GM12878 (cell line): ENCODE data around the gene HAGHL. TPM values are rescaled to one million over a fixed set of nuclear protein-coding genes. Genes with fewer than 3 reads are reported as not detected.

Experiments used
- ATAC-seq: fragments of 200-7000 bp; cut with Tn5 transposase; 3 replicates; pipeline ENCODE4 v1.9.1; 2020; ENCODE audit warnings: mild to moderate bottlenecking, moderate library complexity
- BruUV-seq: library from RNA; stranded (reverse); fragments of 400-500 nt; replicated peaks from 2 replicates; lab custom pipeline; 2021; lab: Mats Ljungman, UMichigan
- CTCF ChIA-PET: fragments of 300-600 bp; sonication (Branson Sonifier 250); formaldehyde crosslinking; extraction: SDS; loops from one replicate; lab custom pipeline; 2021; ENCODE audit warnings: inconsistent platforms; lab: Yijun Ruan, JAX
- POLR2A ChIA-PET: fragments of 350-600 bp; formaldehyde crosslinking; extraction: SDS; loops from one replicate; lab custom pipeline; 2021; ENCODE audit warnings: inconsistent platforms; lab: Charles Lee
- RAD21 ChIA-PET: fragments of 300-600 bp; sonication (Branson Sonifier 250); formaldehyde crosslinking; loops from one replicate; lab custom pipeline; 2023; ENCODE audit warnings: antibody characterized with exemption; ENCODE audit not compliant: unreplicated experiment; lab: Charles Lee
- SMC1A ChIA-PET: fragments of 300-600 bp; sonication (Branson Sonifier 250); formaldehyde crosslinking; loops from one replicate; lab custom pipeline; 2023; ENCODE audit not compliant: unreplicated experiment, uncharacterized antibody; lab: Charles Lee
- DNase-seq: peaks from one replicate; pipeline ENCODE4 v3.0.0-alpha.2; 2011; ENCODE audit warnings: low read depth, low spot score
- FAIRE-seq: peaks from 3 replicates; lab custom pipeline; 2011; peaks lifted over from hg19 to GRCh38; lab: Jason Lieb, UNC
- H2AFZ ChIP-seq: 2 replicates; pipeline ENCODE4 v1.6.0; 2011; ENCODE audit warnings: low read depth, low read length, control low read depth; ENCODE audit not compliant: control insufficient read depth
- H3K27ac ChIP-seq: 2 replicates; pipeline ENCODE4 v1.5.1; 2011; ENCODE audit warnings: control low read depth; ENCODE audit not compliant: control insufficient read depth, insufficient read depth
- H3K27me3 ChIP-seq, 2 experiments: replicated peaks in 1 of 2; 2 replicates each; pipeline versions ENCODE4 v1.6.0 to v1.6.1; 2011; ENCODE audit warnings: low read length in 1 of 2; ENCODE audit not compliant: control insufficient read depth in 2 of 2, insufficient read depth in 2 of 2
- H3K36me3 ChIP-seq, 2 experiments: 2 replicates each; pipeline ENCODE4 v1.5.1; 2011; ENCODE audit warnings: low read length in 1 of 2; ENCODE audit not compliant: control insufficient read depth in 2 of 2, insufficient read depth in 2 of 2
- H3K4me1 ChIP-seq: 2 replicates; pipeline ENCODE4 v1.6.1; 2011; ENCODE audit warnings: mild to moderate bottlenecking, low read length, moderate library complexity, mixed read lengths; ENCODE audit not compliant: control insufficient read depth, insufficient read depth
- H3K4me2 ChIP-seq: 2 replicates; pipeline ENCODE4 v1.6.0; 2011; ENCODE audit warnings: control low read depth; ENCODE audit not compliant: control insufficient read depth, insufficient read depth
- H3K4me3 ChIP-seq: fragments of 200-600 bp; sonication (generic); 2 replicates; pipeline ENCODE4 v1.5.1; 2016
- H3K79me2 ChIP-seq: 2 replicates; pipeline ENCODE4 v1.6.0; 2011; ENCODE audit warnings: low read length; ENCODE audit not compliant: control insufficient read depth, insufficient read depth
- H3K9ac ChIP-seq: 2 replicates; pipeline ENCODE4 v1.8.0; 2011; ENCODE audit warnings: low read length, control low read depth, mixed read lengths; ENCODE audit not compliant: control insufficient read depth, insufficient read depth
- H3K9me3 ChIP-seq: replicated peaks from 3 replicates; pipeline ENCODE4 v1.5.1; 2011; ENCODE audit warnings: mild to moderate bottlenecking, low read length; ENCODE audit not compliant: control insufficient read depth, insufficient read depth
- H4K20me1 ChIP-seq: 2 replicates; pipeline ENCODE4 v1.6.0; 2011; ENCODE audit not compliant: control insufficient read depth, insufficient read depth
- ATF3 ChIP-seq: IDR thresholded peaks from 2 replicates; pipeline ENCODE4 v1.6.1; 2011; ENCODE audit warnings: low read depth, mild to moderate bottlenecking, low read length, moderate library complexity, borderline replicate concordance; ENCODE audit errors: extremely low read depth
- BHLHE40 ChIP-seq, 2 experiments: fragments of 450-650 bp in 1 of 2; IDR thresholded peaks; 2 replicates each; pipeline ENCODE4 v1.6.1; 2011 to 2017; ENCODE audit warnings: low read depth in 2 of 2, borderline replicate concordance in 1 of 2, improper control_type of control experiment in 1 of 2, low read length in 1 of 2, mild to moderate bottlenecking in 1 of 2
- CEBPB ChIP-seq, 2 experiments: fragments of 150-350 bp in 1 of 2; IDR thresholded peaks; 2 replicates each; pipeline ENCODE4 v1.6.1; 2012 to 2014; ENCODE audit warnings: low read depth in 2 of 2, low read length in 2 of 2, borderline replicate concordance in 1 of 2, inconsistent platforms in 1 of 2
- E4F1 ChIP-seq: fragments of 450-650 bp; IDR thresholded peaks from 2 replicates; pipeline ENCODE4 v1.6.1; 2018; ENCODE audit warnings: borderline replicate concordance, mild to moderate bottlenecking; ENCODE audit not compliant: partially characterized antibody
- EP300 ChIP-seq, 2 experiments: fragments of 150-350 bp in 1 of 2; IDR thresholded peaks; 2 replicates each; pipeline ENCODE4 v1.6.1; 2011 to 2012; ENCODE audit warnings: low read depth in 2 of 2, low read length in 2 of 2, borderline replicate concordance in 1 of 2, improper control_type of control experiment in 1 of 2, inconsistent platforms in 1 of 2; ENCODE audit not compliant: control insufficient read depth in 1 of 2
- FOS ChIP-seq: IDR thresholded peaks from 3 replicates; pipeline ENCODE4 v1.6.1; 2011; ENCODE audit warnings: borderline replicate concordance; ENCODE audit not compliant: insufficient read length; ENCODE audit errors: extremely low read depth
- MTA2 ChIP-seq: fragments of 450-650 bp; IDR thresholded peaks from 2 replicates; pipeline ENCODE4 v1.6.1; 2016; ENCODE audit warnings: low read depth, mild to moderate bottlenecking, moderate library complexity
- NR2C1 ChIP-seq: fragments of 450-650 bp; IDR thresholded peaks from 2 replicates; pipeline ENCODE4 v1.6.1; 2017; ENCODE audit warnings: antibody characterized with exemption, mild to moderate bottlenecking, moderate library complexity
- RFX5 ChIP-seq: IDR thresholded peaks from 2 replicates; pipeline ENCODE4 v1.6.1; 2011; ENCODE audit warnings: low read depth, low read length, improper control_type of control experiment
- STAT1 ChIP-seq: fragments of 450-650 bp; conservative IDR thresholded peaks from 2 replicates; pipeline ENCODE4 v1.6.1; 2014; ENCODE audit warnings: antibody characterized with exemption, mild to moderate bottlenecking
- ZBTB33 ChIP-seq: fragments of 450-650 bp; IDR thresholded peaks from 2 replicates; pipeline ENCODE4 v1.6.1; 2017; ENCODE audit warnings: mild to moderate bottlenecking
- ZNF207 ChIP-seq: fragments of 450-650 bp; IDR thresholded peaks from 2 replicates; pipeline ENCODE4 v1.6.1; 2014; ENCODE audit warnings: antibody characterized with exemption, mild to moderate bottlenecking, borderline replicate concordance
- ZNF622 ChIP-seq: fragments of 450-650 bp; IDR thresholded peaks from 2 replicates; pipeline ENCODE4 v1.6.1; 2017; ENCODE audit warnings: mild to moderate bottlenecking, inconsistent platforms
- WGBS: methylation state at CpG from one replicate; pipeline ENCODE4 v1.1.6; 2016; ENCODE audit warnings: low lambda C conversion rate; ENCODE audit not compliant: insufficient replicate concordance, insufficient coverage; ENCODE audit errors: missing lambda C conversion rate; 5-methylcytosine and 5-hydroxymethylcytosine counted together
- in situ Hi-C: fragments of 300-500 bp; cut with MboI; formaldehyde crosslinking; loops from 9 replicates; pipeline ENCODE4 v1.14.3; 2018; ENCODE audit warnings: mixed read lengths
- intact Hi-C: fragments of 100-400 bp; cut with micrococcal nuclease; formaldehyde crosslinking; loops from one replicate; pipeline ENCODE4 v1.14.2; 2022; ENCODE audit not compliant: unreplicated experiment
- polyA plus RNA-seq, 11 experiments: library from polyadenylated mRNA; depleted of rRNA in 4 of 11; unstranded in 6 of 11; stranded (reverse) in 5 of 11; fragments of >200 nt; fragmentation: Nextera tagmentation in 4 of 11; fragmentation: Illumina TruSeq in 1 of 11; extraction: Ambion mirVana in 4 of 11; extraction: Trizol in 1 of 11; gene quantifications; 1 replicate in 1 of 11; 2 replicates in 10 of 11; pipeline versions ENCODE4 v1.2.1 to v1.2.3, GENCODE V29; 2011 to 2016; ENCODE audit warnings: inconsistent platforms in 2 of 11, missing spikeins in 2 of 11, low read depth in 1 of 11
- total RNA-seq, 4 experiments: library from RNA; depleted of rRNA in 3 of 4; stranded (reverse); fragments of >200 nt in 3 of 4; fragmentation: Illumina TruSeq in 1 of 4; extraction: Trizol in 1 of 4; gene quantifications; 2 replicates each; pipeline versions ENCODE4 v1.2.1 to v1.2.3, GENCODE V29; 2013 to 2021

HAGHL gene
- total and polyA plus RNA-seq, 10 of the 15 experiments (the other 5 are each of a cell fraction or from before 2014, with no cell fraction given) = 0.23 to 44.6 (median 16.4) TPM

GRCh38 chr16:764184-764750, 37.4 kb downstream of the HAGHL start:
- Histone ChIP-seq H4K20me1 (no peaks in the 10 kb centered on the region), H3K9me3 (no peaks in the 10 kb centered on the region), H3K36me3 (no peaks in the 10 kb centered on the region), H3K4me1 (no peaks in the 10 kb centered on the region), H3K9ac (no peak overlapping the region), H3K79me2 (no peaks in the 10 kb centered on the region), H3K27me3 (no peaks in the 10 kb centered on the region), H2AFZ (no peak overlapping the region), H3K4me3 (no peak overlapping the region), H3K4me2 (no peak overlapping the region), H3K27ac (no peak overlapping the region)
- intact Hi-C loops = no loop called here
- TF ChIP-seq ZNF207 (no peak), E4F1 (no peak), STAT1 (no peak), RFX5 (no peak), NR2C1 (no peak), ATF3 (no peak), FOS (no peak), EP300 (IDR thresholded peaks at IDR 0.05; ENCODE audit: borderline replicate concordance in 1 of 2, control insufficient read depth in 1 of 2, low read depth in 2 of 2, low read length in 2 of 2) (no peak), ZNF622 (no peak), BHLHE40 (IDR thresholded peaks at IDR 0.05; ENCODE audit: borderline replicate concordance in 1 of 2, low read depth in 2 of 2, low read length in 1 of 2) (no peak), MTA2 (no peak), ZBTB33 (no peak), CEBPB (IDR thresholded peaks at IDR 0.05; ENCODE audit: borderline replicate concordance in 1 of 2, low read depth in 2 of 2, low read length in 2 of 2) (no peak)
- ATAC-seq = no peak
- RAD21 ChIA-PET = no interaction called here
- FAIRE-seq = no peak
- POLR2A ChIA-PET = no interaction called here
- WGBS = 37% methylated on average over 20 of the region's 20 CpGs
- BruUV-seq = no TSS peak
- in situ Hi-C loops = no loop called here
- SMC1A ChIA-PET = no interaction called here
- no peak for DNase-seq
- CTCF ChIA-PET = no interaction called here
